GM12875 (cell line): ENCODE results near the gene ATP13A3.

Experiments used
- H3K4me3 ChIP-seq: one replicate; pipeline ENCODE4 v1.5.1; 2011; ENCODE audit warnings: low read depth, low read length, control low read depth
- TF ChIP-seq, protein P1 (sequence below): IDR thresholded peaks from 2 replicates; pipeline ENCODE4 v1.5.1; 2011; ENCODE audit warnings: low read depth, mild to moderate bottlenecking, control low read depth, inconsistent platforms, low read length, moderate library complexity, borderline replicate concordance; ENCODE audit not compliant: insufficient read depth

Gene ATP13A3

DNA sequence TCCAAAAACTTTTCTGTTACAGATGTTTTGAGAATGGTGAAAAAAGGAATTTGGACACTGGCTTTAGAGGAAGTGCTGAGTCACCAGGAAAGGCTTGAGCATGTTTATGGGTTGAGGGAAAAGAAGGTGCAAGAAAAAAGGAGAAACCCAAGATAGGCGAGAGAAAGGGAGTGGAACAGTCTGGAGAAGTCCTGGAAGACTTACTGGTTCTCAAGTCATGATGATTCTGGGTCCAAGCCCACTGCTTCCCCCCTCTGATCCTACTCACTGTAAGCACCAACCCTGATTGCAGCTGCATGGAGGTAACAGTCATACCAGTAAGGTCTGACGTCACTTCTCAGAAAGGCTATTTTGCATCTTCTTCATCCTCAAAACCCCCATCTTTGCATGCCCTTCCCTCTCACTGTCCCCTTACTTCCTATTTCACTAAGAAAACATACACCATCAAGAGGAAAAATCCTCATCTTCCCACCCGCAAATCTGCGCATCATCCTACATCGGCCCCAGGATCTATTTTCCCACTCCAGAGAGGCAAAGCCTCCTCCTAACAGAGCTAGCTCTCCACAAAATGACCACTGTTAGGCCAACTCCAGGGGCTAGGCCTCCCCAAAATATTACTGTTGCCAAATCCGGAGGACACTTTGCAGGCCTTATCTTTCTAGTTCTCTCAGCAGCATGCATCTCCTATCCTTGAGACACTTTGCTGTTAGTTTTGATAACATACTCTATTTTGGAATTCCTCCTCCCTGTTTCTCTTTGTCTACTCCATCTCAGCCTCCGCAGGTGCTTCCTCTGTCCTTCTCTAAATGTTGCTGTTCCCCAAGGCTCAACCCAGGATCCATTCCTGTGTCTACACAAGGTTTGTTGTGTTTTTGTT, 3.2 kb upstream of the ATP13A3 start:
- TF ChIP-seq, protein P1, sequence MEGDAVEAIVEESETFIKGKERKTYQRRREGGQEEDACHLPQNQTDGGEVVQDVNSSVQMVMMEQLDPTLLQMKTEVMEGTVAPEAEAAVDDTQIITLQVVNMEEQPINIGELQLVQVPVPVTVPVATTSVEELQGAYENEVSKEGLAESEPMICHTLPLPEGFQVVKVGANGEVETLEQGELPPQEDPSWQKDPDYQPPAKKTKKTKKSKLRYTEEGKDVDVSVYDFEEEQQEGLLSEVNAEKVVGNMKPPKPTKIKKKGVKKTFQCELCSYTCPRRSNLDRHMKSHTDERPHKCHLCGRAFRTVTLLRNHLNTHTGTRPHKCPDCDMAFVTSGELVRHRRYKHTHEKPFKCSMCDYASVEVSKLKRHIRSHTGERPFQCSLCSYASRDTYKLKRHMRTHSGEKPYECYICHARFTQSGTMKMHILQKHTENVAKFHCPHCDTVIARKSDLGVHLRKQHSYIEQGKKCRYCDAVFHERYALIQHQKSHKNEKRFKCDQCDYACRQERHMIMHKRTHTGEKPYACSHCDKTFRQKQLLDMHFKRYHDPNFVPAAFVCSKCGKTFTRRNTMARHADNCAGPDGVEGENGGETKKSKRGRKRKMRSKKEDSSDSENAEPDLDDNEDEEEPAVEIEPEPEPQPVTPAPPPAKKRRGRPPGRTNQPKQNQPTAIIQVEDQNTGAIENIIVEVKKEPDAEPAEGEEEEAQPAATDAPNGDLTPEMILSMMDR: no peak

DNA sequence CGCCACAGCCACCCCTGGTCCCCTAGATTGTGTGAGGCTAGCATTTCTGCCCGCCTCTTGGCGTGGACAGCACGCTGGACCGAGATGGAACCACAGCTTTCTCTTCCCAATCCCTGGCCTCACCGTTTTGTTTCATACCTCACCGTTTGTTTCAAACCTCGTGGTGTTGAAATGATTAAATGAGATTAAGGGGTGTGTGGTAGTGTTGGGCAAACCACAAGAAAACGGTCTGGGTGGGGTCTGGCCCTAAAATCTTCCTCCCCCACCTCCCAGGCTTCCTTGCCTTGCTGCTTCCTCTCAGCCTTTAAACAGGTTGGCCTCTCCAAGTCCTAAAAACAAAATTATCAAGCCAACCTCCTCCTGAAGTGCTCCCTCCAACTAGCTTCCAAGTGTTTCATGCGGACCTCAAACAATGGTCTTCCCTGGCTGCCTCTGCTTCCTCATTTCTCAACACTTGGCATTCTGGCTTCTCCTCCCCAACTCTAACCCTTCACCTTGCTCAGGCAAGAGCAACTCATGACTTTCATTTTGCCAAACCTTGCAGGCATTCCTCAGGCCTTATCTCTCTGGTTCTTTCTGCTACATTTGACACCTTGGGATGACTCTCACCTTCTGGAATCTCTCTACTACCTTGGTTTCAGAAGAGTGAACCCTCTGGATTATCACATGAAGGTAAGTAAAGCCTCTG, 1.4 kb upstream of the ATP13A3 start:
- TF ChIP-seq, protein P1: no peak
- H3K4me3 ChIP-seq: peak overlapping the region; percentile 96

More for the DNA sequence above, 3.2 kb upstream of the ATP13A3 start:
- H3K4me3 ChIP-seq: peak overlapping the region; percentile 15

DNA sequence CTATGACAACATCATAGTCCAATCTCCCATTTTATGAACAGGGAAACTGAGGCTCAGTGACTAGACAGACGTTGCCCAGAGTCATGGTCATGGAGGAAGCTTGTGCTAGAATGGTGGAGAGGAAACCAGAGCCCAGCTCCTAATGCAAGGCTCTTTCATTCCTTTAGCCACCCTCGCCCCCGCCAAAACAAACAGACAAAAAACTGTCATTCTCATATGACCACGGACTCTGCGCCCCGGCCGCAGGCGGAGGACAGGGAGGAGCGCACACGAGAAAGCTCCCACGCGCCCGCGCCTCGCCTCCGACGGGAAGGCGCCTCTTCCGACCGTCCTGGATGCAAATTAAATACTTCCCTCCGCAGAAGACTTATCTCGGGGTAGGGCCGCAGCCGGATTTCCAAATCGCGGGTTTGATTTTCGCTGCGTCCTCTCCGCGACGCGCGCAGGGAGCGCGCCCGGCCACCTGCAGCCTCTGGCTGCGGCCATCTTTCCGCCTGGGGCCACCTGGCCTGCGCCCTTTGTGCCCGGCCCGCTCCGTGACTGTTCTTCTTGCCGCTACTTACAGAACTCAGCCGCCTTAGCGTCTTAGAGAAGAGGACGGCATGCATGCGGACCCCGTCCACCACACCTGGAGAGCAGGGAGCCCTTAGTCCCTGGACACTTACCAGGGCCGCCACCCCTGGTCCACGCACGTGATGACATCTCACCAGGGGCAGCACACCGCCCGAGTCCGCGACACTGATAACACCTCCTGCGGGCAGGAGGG, 670 bp upstream of the ATP13A3 start:
- TF ChIP-seq, protein P1: no peak
- H3K4me3 ChIP-seq: peak overlapping the region; percentile 96

DNA sequence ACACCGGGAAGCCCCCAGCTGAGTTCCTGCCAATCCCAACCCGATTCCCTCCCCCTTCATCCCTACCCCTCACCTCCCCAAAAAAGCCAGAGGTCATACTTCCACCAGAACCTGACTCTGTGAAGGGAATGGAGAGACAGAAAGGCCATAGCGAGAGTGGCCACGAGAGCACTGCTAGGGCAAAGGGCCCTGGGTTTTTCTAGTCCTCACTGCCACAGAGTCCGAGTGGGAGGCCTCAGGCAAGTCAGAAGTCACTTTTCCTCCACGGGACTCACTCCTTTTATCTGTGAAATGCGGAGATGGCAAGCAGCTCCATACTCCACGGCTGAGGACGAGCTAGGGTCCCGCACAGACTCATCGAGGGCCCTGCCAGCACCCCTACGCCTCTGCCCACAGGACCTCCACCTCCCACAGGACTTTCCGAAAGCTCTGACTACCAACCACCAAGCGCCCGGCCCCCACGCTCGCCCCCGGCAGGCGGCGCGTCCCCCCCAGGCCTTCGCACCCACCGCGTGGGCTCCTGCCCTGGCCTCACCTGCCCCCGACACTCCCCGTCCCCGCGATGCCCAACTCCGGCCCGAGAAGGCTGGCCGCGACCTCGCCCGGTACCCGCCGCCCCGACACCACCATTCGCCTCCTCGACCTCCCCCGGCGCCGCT, 792 bp downstream of the ATP13A3 start:
- TF ChIP-seq, protein P1: peak; percentile 37
- peak overlapping the region; percentile 96 for H3K4me3 ChIP-seq

DNA sequence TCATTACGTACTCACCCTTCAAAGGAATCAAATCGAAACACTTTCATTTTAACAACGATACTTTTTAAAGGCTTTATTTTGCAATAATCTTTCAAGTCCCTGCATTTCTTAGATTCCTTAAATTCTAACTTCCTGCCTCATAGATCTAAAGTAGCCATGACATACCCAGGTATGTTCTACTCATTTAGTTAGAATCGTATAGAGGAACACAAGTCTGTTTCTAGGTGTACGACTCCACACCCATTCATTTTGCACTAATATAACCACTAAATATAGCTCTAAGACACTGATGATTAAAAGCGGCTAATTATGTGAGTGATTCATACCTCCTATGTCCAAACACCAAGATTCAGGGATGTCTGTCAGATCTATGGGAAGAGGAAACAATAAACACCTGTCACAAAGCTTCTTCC, 1.3 kb downstream of the ATP13A3 start:
- H3K4me3 ChIP-seq: peak overlapping the region; percentile 96
- TF ChIP-seq, protein P1: no peak

DNA sequence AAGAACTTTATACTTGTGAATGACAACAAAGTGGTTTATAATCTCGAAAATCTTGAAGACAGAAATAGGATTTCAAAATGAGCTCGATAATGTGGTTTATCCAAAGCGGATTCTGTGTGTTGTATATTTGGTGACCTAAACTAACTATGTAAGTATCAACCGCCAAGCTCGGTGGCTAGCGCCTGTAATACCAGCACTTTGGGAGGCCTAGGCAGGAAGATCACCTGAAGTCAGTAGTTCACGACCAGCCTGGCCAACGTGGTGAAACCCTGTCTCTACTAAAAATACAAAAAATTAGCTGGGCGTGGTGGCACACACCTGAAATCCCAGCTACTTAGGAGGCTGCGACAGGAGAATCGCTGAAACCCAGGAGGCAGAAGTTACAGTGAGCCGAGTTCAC, 2.2 kb downstream of the ATP13A3 start:
- TF ChIP-seq, protein P1: no peak
- no peak overlapping the region for H3K4me3 ChIP-seq
